HT-29 (cell line): ENCODE data around the gene TTC7B. TPM values are rescaled to one million over a fixed set of nuclear protein-coding genes. Genes with fewer than 3 reads are reported as not detected.

Experiments used
- DNase-seq: peaks from one replicate; pipeline ENCODE4 v3.0.0-alpha.2; 2015; ENCODE audit warnings: low spot score
- total RNA-seq: library from RNA; depleted of rRNA; stranded (reverse); fragments of >200 nt; shearing (Covaris generic); gene quantifications from 2 replicates; pipeline ENCODE4 v1.2.3, GENCODE V29; 2014

The TTC7B gene
- total RNA-seq, 1 experiment from 2014 or later = 7.4 TPM

- DNase-seq = no peak
Measured at GRCh38 chr14:90777358-90777757, 38.9 kb downstream of the TTC7B start.

GRCh38 chr14:90775441-90775840, 40.8 kb downstream of the TTC7B start:
- DNase-seq = no peak

- DNase-seq = no peak
Measured at GRCh38 chr14:90774316-90774715, 41.9 kb downstream of the TTC7B start.

GRCh38 chr14:90773705-90774104, 42.5 kb downstream of the TTC7B start:
- DNase-seq = no peak

GRCh38 chr14:90773196-90773486, 43.1 kb downstream of the TTC7B start:
- no peak for DNase-seq

- no peak for DNase-seq
Measured at GRCh38 chr14:90767899-90768298, 48.3 kb downstream of the TTC7B start.

- DNase-seq = peak; percentile 41
Measured at GRCh38 chr14:90760591-90761316, 55.5 kb downstream of the TTC7B start.

GRCh38 chr14:90760078-90760444, 56.2 kb downstream of the TTC7B start:
- DNase-seq = no peak

GRCh38 chr14:90759370-90760077, 56.7 kb downstream of the TTC7B start:
- no peak for DNase-seq

GRCh38 chr14:90758959-90759358, 57.3 kb downstream of the TTC7B start:
- no peak for DNase-seq

GRCh38 chr14:90758028-90758889, 58.0 kb downstream of the TTC7B start:
- peak; percentile 83 for DNase-seq

- DNase-seq = no peak
Measured at GRCh38 chr14:90757452-90757851, 58.8 kb downstream of the TTC7B start.

GRCh38 chr14:90756755-90757345, 59.4 kb downstream of the TTC7B start:
- no peak for DNase-seq

GRCh38 chr14:90755661-90756304, 60.4 kb downstream of the TTC7B start:
- no peak for DNase-seq

- DNase-seq = no peak
Measured at GRCh38 chr14:90753456-90754005, 62.7 kb downstream of the TTC7B start.

GRCh38 chr14:90750701-90751100, 65.5 kb downstream of the TTC7B start:
- DNase-seq = no peak

- DNase-seq = no peak
Measured at GRCh38 chr14:90750191-90750590, 66.0 kb downstream of the TTC7B start.

- no peak for DNase-seq
Measured at GRCh38 chr14:90747909-90748308, 68.3 kb downstream of the TTC7B start.

- no peak for DNase-seq
Measured at GRCh38 chr14:90743826-90744225, 72.4 kb downstream of the TTC7B start.

GRCh38 chr14:90743425-90743824, 72.8 kb downstream of the TTC7B start:
- DNase-seq = no peak

- no peak for DNase-seq
Measured at GRCh38 chr14:90742729-90743128, 73.5 kb downstream of the TTC7B start.
